Breast epithelium (tissue), 4 donors: Measurements from ENCODE around the gene TMPRSS9. TPM values are rescaled to one million over a fixed set of nuclear protein-coding genes. Genes with fewer than 3 reads are reported as not detected.

Experiments used
- DNase-seq, 2 donors: peaks; one replicate each; pipeline ENCODE4 v3.0.0-alpha.2; 2019; ENCODE audit warnings: low spot score in 2 of 2
- H3K27ac ChIP-seq, 2 donors: fragments of 200-600 bp; sonication (generic) in 1 of 2; one replicate each; pipeline ENCODE4 v1.5.1; 2016 to 2019; ENCODE audit warnings: mild to moderate bottlenecking in 1 of 2
- H3K27me3 ChIP-seq, 2 donors: fragments of 200-600 bp; sonication (generic) in 1 of 2; one replicate each; pipeline versions ENCODE4 v1.5.1 to v1.6.0; 2017 to 2019; ENCODE audit warnings: control low read depth in 1 of 2, mild to moderate bottlenecking in 1 of 2
- H3K36me3 ChIP-seq: fragments of 200-600 bp; one replicate; pipeline ENCODE4 v1.5.1; 2019
- H3K4me1 ChIP-seq, 2 donors: fragments of 200-600 bp; sonication (generic); one replicate each; pipeline ENCODE4 v1.5.1; 2016 to 2019; ENCODE audit warnings: control low read depth in 1 of 2
- H3K4me3 ChIP-seq, 3 donors: fragments of 200-600 bp; sonication (generic); 1 replicate in 2 of 3; 2 replicates in 1 of 3; pipeline ENCODE4 v1.5.1; 2016 to 2019; ENCODE audit warnings: mild to moderate bottlenecking in 3 of 3, moderate library complexity in 2 of 3
- H3K9me3 ChIP-seq, 2 donors: fragments of 200-600 bp; sonication (generic) in 1 of 2; one replicate each; pipeline ENCODE4 v1.5.1; 2016 to 2019; ENCODE audit warnings: control low read depth in 1 of 2
- CTCF ChIP-seq, 3 donors: fragments of 450-650 bp; IDR thresholded peaks; one replicate each; pipeline ENCODE4 v1.5.1; 2016 to 2017; ENCODE audit warnings: antibody characterized with exemption in 3 of 3, mild to moderate bottlenecking in 3 of 3, moderate library complexity in 3 of 3
- POLR2A ChIP-seq: fragments of 450-650 bp; IDR thresholded peaks from one replicate; pipeline ENCODE4 v1.6.1; 2016; ENCODE audit warnings: antibody characterized with exemption, mild to moderate bottlenecking, moderate library complexity
- POLR2AphosphoS5 ChIP-seq, 3 donors: sonication (generic); formaldehyde crosslinking; IDR thresholded peaks; one replicate each; pipeline ENCODE4 v1.6.1; 2017; ENCODE audit warnings: antibody characterized with exemption in 3 of 3
- intact Hi-C: fragments of 100-400 bp; cut with DNase I; formaldehyde crosslinking; loops from one replicate; pipeline ENCODE4 v1.15.1; 2023; ENCODE audit warnings: low total_unique reads
- total RNA-seq, 3 donors: library from RNA; depleted of rRNA; stranded (reverse); fragments of >200 nt; gene quantifications; one replicate each; pipeline ENCODE4 v1.1.0, GENCODE V29; 2016

Gene TMPRSS9
- total RNA-seq, 3 donors from 2014 or later: under 0.01 TPM; not detected in 2

- Histone ChIP-seq H3K4me1 (no peaks in the 10 kb centered on the region), H3K27me3 (no peaks in the 10 kb centered on the region), H3K9me3 (peaks cover 0 to 7% of the 10 kb centered on the region in 2 donors), H3K4me3 (no peak overlapping the region), H3K36me3 (no peaks in the 10 kb centered on the region), H3K27ac (no peak overlapping the region)
- intact Hi-C loops: no loop called here
- DNase-seq: no peak
- no peak for TF ChIP-seq POLR2A
- no peak for TF ChIP-seq POLR2AphosphoS5 (IDR thresholded peaks at IDR 0.05)
- no peak for TF ChIP-seq CTCF (IDR thresholded peaks at IDR 0.05)
These were observed 16.9 kb downstream of the TMPRSS9 start for GRCh38 chr19:2376784-2377519.

GRCh38 chr19:2380567-2380966, 20.5 kb downstream of the TMPRSS9 start:
- Histone ChIP-seq H3K27me3 (no peaks in the 10 kb centered on the region), H3K36me3 (no peaks in the 10 kb centered on the region), H3K4me3 (no peak overlapping the region), H3K4me1 (no peaks in the 10 kb centered on the region), H3K27ac (no peak overlapping the region), H3K9me3 (peaks cover 0 to 7% of the 10 kb centered on the region in 2 donors)
- intact Hi-C loops: no loop called here
- no peak for TF ChIP-seq POLR2A
- TF ChIP-seq CTCF (IDR thresholded peaks at IDR 0.05): no peak
- no peak for TF ChIP-seq POLR2AphosphoS5 (IDR thresholded peaks at IDR 0.05)
- no peak for DNase-seq

- Histone ChIP-seq H3K4me1 (no peaks in the 10 kb centered on the region), H3K4me3 (no peak overlapping the region), H3K27ac (no peak overlapping the region), H3K9me3 (peaks cover 0 to 7% of the 10 kb centered on the region in 2 donors), H3K27me3 (no peaks in the 10 kb centered on the region), H3K36me3 (no peaks in the 10 kb centered on the region)
- no peak for DNase-seq
- intact Hi-C loops: no loop called here
- TF ChIP-seq CTCF (IDR thresholded peaks at IDR 0.05) (no peak), POLR2AphosphoS5 (IDR thresholded peaks at IDR 0.05) (no peak), POLR2A (no peak)
These were observed 21.2 kb downstream of the TMPRSS9 start for GRCh38 chr19:2381148-2381820.

- intact Hi-C loops: no loop called here
- no peaks in the 10 kb centered on the region for H3K27me3 ChIP-seq
- no peak overlapping the region for H3K27ac ChIP-seq
- H3K36me3 ChIP-seq: no peaks in the 10 kb centered on the region
- TF ChIP-seq CTCF (IDR thresholded peaks at IDR 0.05) (no peak), POLR2A (no peak), POLR2AphosphoS5 (IDR thresholded peaks at IDR 0.05) (no peak)
- DNase-seq: no peak
- peaks cover 0 to 7% of the 10 kb centered on the region in 2 donors for H3K9me3 ChIP-seq
- H3K4me3 ChIP-seq: no peak overlapping the region
- H3K4me1 ChIP-seq: no peaks in the 10 kb centered on the region
These were observed 22.6 kb downstream of the TMPRSS9 start for GRCh38 chr19:2382530-2383222.
